MV-4-11 (cell line): ENCODE data around the gene LIMS1.

Source experiments
- DNase-seq: peaks from one replicate; lab custom pipeline; 2025; lab: John Stamatoyannopoulos, UW

Gene LIMS1

DNA sequence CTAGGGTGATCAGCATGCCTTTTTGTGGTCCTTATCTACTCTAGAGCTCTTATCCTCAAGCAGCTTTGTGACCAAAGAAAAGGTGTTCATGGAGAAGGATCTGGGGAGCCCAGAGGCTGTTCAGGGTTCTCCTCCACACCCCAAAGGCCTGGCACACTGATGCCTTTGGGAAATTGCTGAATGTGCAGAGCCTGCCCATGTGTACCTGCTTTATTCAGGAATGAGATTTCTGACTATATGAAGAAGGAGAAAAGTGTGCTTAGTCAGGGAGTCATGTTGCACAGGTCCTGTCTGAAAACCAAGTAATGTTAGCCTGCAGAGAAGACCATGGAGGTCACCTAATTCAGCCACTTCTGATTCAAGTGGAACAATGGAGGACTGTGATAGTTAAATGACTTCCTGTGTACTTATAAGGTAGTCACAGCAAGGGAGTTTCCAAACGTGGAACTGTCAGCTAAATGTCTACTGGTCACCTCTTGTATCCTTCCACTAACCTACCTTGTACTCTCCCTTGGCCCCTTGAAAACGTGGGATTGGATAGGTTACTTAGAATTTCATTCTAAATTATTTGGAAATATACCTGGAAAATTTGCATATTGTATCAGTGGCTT, 81.3 kb downstream of the LIMS1 start:
- DNase-seq: no peak

DNA sequence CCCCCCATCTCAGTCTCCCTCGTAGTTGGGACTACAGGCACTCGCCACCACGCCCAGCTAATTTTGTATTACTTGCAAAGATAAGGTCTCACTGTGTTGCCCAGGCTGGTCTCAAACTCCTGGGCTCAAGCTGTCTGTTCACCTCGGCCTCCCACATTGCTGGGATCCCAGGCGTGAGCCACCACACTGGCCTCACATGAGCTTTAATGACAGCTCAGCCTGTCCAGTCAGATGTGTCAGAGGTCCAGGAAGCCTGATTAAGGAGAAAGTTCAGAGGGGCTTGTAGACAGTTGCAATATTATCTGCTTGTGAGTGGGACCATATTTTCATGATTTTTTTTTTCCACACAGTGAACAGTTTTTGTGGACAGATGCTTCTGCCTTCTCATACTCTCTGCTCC, 82.0 kb downstream of the LIMS1 start:
- no peak for DNase-seq

DNA sequence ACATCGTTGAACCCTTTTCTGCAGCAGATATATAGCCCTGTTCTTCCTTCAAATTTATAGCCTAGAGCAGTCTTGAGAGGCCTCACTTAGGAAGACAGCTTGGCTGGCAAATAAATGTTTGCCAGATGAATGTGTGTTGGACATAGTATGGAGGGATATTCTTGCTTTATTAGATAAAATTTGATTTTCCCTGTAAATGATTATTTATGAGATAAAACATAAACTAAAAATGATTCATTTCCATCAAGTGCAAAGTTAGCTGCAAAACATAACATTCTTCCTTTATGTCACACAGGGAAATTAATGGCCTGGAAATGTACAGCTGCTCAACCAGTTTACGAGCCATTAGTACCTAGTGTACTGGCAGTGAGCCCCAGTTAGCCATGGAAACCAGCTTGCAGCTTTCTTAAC, 82.5 kb downstream of the LIMS1 start:
- DNase-seq: no peak

DNA sequence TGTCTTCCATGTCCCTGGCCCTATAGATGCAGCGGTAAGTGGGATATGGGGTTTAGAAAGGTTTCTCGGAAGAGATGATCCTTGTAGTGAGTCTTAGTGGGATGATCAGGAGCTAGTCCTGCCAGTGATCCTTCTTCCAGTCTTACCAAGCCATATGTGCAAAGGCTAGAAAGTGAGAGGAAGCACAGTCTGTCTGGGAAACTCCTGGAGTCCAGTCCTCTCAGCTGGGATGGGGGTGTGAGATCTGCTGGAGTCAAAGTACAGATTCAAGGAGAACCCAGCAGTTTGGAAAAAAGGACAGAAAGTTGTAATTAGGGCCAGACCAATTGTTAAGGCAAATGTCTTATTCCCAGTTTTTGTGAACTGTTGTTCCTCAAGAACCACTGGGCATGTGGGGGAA, 83.3 kb downstream of the LIMS1 start:
- DNase-seq: no peak

DNA sequence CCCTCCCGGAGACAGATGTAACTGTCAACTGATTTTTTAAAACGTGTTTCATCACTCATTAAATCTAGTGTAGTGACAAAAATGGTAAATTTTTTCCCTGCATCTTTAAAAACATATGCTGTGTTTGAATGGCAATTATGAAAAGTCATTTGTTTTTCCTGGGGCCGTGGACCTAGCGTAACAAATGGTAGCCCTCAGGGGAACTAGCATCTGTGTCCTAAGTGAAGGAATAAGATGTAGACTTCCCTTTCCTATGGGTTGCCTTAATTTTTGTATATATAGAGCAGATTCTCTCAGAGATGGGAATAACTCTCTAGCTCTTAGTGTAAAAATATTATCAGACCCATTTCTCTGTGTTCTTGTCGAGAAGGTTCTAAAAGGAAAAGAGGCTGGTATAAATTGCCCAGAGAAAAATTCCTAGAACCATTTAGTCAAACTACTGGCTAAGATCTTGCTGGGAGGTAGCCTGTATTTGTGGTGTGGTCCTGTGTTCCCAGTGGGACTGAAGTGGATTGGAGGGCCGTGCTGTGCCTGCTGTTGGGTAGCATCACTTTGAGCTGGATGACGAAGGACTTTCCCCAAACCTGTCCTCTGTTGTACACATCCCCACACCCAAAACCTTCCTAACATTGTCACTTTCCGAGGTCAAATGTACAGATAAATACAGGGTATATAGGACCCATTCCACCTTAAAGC, 85.8 kb downstream of the LIMS1 start:
- no peak for DNase-seq

DNA sequence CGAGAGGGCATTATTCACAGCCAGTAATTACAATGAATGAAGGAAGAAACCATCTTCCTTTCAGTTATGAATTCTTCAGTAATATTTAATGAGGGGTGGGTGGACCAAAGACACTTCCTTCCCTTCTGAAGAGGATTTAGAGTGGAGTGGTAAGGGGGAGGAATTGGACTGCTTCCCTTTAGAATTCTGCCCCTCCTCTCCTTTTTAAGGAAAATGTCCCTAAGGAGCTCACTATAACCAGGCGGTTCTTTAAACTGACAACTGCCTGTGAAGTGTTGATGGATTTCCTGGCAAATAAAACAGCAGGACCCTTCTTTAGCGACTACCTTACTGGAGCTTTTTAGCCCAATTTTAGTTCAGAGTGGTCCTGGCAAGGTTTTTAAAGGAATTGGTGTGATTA, 86.4 kb downstream of the LIMS1 start:
- no peak for DNase-seq

DNA sequence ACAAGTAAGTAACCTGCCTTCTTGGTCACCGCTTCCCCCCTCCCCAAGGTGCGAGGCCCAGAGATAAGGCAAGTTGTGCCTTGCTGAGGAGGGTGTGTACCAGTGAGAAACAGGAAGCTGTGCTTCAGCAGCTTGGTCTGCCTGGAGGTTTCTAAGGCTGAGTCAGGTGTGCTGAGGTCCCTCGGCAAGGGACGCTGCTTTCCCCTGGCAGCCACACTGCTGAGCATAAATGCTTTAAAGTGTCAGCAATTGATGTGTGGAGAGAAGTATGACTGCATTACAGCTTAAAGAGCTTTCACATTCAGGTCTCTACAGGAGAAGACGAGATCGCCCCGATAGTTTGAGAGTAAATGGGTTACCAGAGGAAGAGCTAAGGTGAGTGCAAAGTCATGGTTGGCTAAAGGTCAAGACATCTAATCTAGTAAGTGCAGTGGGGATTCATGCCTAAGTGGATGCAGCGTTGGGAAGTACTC, 86.9 kb downstream of the LIMS1 start:
- DNase-seq: no peak

DNA sequence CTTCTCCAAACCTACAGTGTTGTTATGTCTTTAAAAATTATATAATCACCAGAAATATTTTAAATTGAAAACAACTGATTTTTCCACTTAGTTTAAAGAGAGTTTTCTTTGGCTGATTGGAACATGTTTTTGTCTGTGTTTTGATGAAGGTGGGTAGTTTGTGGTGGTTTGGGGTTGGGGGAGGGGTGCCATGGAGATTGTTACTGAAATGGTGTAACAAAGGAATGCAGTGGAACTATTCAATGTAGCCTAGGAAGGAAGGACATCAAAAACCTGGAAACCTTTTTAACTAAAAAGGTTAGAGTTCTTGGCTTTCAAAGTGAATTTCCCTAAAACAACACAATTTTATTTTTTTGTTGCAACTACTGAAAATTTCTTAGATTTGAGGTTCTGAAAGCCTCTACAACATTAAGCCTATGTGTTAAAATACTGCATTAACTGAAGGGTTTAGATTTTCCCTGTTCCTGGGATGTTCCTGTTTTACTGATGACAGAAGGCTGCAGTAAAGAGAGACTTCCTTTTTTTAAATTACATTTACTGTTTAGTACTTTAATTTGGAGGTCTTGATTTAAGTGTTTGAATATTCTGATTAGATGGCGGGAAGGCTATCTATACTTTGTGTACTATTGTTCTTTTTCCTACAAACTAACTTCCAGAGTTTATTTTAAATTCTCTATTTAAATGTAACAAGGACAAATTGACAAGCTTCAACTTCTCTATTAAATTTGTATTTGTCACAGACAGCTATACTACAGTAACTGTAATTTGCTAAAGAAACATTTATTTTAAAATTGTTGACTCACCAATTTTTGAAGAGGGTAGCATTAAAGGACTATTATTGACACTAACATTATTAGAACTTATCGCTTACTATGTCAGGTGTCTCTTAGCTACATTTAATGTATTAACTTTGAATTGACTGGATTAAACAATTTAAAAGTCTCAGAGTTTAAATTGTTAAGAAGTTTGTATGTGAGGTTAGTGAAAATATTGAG, 87.7 kb downstream of the LIMS1 start:
- DNase-seq: peak; percentile 24

DNA sequence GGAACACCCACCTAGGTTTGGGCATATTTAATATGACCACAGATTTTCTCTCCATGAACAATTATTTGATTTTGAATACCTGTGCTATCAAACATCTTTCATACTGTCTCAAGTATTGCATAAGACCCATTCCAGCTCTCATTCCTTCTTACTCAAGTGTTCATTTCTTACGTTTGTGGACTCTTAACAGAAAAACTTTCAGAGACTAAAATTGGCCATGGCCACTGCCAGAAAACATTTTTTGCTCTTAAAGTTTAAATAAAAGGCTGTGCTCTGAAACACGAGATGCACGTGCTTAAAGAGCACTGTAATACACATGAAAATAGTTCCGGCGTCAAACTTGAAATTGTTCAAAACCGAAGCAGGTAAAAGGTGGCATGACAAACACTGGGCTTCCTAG, 89.3 kb downstream of the LIMS1 start:
- DNase-seq: no peak

DNA sequence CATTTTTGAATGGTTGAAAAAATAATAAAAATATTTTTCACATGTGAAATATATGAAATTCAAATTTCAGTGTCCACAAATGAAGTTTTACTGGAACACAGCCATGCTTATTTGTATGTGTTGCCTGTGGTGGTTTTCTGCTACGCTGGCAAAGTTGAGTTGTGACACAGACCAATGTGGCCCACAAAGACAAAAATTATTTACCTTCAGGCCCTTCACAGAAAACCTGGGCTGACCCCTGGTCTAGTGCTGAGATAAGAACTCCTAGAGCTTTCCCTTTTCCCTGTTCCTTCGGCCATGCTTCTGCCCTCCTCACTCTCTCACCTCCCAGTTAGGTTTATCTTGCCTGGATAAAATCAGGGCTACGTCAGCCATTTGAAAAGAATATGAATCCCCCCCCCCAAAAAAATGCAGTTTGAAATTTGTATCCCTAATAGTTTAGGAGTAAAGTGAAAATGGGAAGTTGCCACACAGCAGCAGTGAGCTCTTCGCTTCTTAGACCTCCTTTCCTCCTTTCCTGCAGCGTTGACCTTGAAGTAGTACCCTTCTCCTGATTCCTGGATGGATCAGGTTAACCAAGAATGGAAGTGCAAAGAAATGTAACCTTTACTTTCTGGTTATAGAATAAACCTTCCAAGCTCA, 91.0 kb downstream of the LIMS1 start:
- DNase-seq: no peak

DNA sequence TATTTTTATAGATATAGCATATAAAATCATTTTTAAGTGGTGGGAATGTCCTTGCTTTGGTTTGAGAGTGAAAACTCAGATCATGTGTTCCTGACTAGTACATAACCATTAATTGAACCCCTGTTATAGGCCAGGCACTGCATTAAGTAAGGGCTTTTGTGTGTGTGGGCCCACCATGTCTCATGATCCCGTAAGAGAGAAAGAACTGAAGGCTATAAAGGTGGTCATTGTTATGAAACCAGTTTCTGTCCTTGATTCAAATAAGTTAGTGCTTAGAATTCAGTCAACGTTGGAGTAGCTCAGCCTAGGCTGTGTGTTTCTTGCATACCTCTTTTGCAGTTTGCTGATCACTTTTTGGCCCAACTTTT, 91.5 kb downstream of the LIMS1 start:
- no peak for DNase-seq

DNA sequence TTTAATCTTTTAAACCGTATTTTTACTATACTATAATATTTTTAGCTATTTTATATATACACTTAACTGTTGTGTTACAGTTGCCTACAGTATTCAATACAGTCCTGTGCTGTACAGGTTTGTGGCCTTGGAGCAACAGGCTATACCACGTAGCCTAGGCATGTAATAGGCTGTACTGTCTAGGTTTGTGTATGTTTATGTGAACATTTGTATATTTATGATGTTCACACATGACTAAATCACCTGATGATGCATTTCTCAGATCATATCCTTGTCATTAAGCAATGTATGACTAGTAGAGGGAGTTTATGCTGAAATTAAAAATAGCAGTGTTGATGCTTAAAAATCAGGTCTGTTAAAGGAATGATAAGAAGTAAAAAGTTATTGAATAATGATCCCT, 92.7 kb downstream of the LIMS1 start:
- no peak for DNase-seq

DNA sequence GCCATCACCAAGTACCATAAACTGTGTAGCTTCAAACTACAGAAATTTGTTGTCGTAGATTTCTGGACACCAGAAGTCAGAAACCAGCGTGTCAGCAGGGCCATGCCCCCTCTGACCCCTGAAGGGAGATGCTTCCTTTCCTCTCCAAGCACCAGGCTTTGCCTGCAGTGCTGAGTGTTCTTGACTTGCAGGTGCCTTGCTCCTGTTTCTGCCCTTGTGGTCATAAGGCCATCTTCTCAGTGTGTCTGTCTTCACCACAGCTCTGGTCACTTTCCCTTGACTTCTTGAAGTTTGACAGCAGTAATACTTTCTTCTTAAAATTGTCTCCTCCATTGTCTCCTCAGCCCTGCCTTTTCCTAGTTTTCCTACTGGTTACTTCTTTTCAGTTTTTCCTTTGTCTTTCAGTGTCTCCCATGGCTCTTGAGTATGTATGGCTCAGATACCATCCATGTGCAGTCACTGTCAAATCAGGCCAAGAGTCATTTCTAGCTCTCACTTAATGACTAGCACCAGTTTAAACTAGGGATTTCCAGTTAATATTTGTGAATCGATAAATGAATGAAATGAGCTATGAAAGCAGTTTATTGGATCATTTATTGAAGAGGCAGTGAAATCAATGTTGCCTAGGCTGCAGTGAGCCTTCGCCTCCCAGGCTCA, 93.8 kb downstream of the LIMS1 start:
- no peak for DNase-seq

DNA sequence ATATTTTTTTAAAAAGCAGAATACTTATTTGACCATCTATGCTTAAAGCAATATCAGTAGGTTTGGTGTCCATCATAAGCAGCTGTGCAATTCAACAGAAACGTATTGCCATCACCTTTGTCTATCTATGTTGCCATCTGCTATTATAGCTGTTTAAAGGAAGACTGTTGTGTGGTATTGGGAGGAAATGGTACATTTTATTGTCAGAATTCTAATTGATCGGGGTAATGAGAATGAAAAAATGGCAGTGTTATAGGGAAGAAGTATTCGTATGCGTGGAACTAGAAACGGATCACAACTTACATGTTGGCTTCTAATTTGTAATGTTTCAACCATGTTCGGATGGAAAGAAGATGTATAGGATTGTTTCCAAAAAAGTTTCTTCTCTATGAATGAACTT, 94.7 kb downstream of the LIMS1 start:
- DNase-seq: no peak

DNA sequence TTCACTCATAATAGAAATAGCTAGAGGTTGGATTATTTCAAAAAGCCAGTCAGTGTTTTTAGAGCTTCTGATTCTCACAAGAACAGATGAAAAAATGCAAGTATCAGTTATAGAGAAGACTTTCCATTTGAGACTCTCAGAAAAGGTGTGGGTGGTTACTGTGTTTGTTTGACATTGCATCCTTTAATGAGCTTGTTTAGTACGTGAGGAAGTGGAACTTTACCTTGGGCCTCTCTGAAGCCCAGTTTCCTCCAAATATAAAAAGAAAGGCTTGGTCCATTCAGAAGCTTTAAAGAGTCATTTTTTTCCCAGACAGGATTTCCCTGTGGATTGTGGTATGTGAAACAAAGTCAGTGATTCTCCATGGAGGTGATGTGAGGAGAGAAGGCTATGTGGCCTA, 95.1 kb downstream of the LIMS1 start:
- no peak for DNase-seq

DNA sequence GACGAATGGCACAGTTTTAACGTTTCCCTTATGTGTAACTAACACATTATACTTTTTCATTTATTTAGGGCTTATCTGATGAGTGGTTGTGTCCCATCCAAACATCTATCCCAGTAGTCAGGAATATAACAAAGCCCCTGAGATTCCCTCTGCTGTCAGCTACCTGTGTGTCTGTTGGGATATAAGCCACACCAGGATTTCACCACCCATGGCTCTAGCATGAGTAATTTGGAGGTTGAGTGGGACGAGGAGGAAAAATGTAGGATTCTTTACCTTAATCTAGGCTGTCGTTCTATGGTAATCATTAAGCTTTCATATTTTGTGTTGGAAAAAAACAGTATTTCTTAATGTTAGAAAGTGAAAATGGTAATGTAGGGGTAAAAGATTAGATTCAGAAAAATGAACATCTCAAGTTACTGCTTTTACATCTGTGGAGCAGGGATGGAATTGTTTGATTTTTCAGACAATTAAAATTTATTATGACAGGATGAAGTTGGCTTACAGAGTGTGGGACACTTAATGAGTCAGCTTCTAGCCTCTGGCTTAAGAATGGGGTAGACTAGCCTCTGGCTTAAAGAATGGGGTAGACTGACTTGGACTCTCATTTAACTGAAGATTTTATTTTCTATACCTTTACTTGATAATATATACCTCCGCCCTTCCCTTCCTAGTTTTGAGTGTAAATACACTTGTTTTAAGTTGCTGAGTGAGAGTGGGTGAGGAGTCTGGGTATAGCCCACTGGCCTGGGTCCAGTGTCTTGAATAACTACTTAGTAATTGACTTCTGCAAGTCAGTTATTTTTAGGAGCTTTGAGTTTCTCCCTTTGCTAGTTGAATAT, 96.5 kb downstream of the LIMS1 start:
- DNase-seq: no peak

DNA sequence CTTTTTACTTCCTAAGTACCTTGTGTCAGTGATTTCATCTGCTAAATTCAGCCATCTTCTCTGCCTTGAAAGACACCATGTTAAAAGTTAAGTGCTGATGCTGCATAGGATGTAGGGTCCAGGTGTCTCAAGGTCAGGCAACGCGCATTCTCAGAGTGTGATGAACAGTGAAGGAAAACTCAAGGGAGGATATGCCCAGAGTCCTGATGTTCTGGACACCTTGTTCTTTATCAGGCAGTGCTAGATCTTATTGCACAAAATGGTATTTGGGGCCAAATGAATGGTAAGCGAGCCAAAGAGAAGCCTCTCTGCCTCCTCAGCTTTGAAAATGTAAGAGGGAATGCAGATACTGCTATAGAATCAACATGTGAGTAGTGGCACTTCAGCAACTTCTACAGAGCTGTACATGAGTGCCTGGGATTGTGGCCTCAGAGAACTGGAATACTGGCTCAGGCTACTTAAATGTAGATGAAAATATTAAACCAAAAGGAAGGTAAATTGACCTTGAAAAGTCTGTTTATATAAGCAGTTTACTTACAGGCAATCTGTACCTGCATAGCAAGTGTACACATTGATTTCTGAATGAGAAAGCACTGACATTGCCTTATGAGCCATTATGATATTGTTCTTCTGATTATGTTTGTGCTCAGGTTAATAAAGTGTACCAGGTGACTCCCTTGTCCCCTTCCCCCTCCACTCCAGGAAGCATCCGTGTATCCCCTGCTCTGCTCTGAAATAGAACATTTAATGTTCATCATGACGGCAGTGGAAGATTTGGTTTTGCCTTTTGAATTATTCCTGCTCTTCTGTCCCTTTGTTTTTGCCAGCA, 98.3 kb downstream of the LIMS1 start:
- no peak for DNase-seq

DNA sequence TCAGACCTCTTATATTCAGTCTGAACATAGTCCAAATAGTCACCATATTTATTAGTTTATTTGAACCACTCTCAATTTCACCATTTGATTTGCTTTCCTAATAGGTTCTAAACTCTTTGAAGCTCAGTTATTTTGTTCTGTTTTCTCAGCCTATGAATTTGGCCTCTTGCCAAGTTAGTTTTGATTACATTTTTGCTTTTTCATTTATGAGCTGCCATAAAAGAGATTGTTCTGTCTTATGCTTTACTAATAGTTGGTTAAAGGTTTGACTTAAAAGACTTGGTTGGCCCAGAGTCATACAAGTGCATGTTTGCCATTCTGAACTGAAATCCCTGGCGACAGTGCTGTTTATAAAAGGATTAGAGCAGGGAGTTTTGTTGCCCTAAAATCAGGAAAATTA, 99.1 kb downstream of the LIMS1 start:
- no peak for DNase-seq

DNA sequence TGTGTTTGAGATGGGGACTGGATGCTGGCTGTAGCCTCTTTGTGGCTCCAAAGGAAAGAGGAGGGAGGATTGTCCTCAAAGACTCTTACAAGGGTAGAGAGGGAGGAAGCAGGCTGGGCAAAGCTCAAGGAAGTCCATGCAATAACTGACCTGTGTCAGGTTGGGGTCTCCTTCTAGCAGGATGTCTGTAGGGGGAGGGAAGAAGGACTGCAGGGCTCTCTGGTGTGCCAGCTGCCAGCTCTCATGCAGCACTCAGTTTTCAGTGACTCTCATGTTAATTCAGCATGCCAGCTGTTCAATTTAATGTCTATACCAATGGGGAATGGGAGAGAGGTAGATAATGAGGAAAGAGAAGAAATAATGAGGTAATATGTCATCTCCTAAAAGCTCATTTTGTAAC, 99.7 kb downstream of the LIMS1 start:
- DNase-seq: no peak

DNA sequence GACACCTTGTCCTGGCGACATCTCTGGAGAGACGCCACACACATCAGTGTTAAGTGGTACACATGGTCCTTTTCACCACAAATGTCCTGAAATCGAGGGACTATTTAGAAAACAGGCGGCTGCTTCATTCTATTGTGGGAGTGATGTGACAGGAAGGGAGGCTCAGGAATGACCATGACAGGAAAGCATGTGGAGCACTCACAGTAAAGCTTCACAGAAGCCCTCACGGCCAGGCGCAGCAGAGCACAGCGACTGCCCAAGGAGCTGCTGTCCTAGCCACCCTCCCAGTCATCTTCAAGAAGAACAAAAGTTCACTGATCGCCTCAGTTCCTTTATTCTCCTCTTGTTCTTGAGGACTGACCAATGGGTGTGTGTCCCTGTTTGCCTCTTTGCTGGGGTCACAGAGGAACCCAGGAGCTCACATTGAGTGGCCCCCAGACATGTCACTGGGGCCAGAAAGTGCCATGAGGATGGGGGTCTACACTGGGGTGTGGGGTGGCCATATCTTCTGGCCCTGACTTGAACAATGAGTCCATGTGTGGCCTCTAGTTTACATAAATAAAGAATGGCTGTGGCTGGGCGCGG, 100.4 kb downstream of the LIMS1 start:
- no peak for DNase-seq
